ENCODE data around the gene PICALM.

Gene PICALM

GRCh38 chr11:86079421-86079820 lies 10.5 kb upstream of the PICALM start:
- no peak overlapping the region for H3K4me3 ChIP-seq (ENCODE audit: low read depth, low read length)
- no peak for TF ChIP-seq CTCF (IDR thresholded peaks at IDR 0.05; ENCODE audit: low read depth, low read length, missing control alignments)
- no peak for DNase-seq (ENCODE audit: low read depth)

- no peak for TF ChIP-seq CTCF (IDR thresholded peaks at IDR 0.05; ENCODE audit: low read depth, low read length, missing control alignments)
- no peak for DNase-seq (ENCODE audit: low read depth)
- H3K4me3 ChIP-seq (ENCODE audit: low read depth, low read length): no peak overlapping the region
These were observed 5.1 kb upstream of the PICALM start for GRCh38 chr11:86073948-86074347.

- no peak overlapping the region for H3K4me3 ChIP-seq (ENCODE audit: low read depth, low read length)
- DNase-seq (ENCODE audit: low read depth): no peak
- no peak for TF ChIP-seq CTCF (IDR thresholded peaks at IDR 0.05; ENCODE audit: low read depth, low read length, missing control alignments)
These were observed 3.3 kb upstream of the PICALM start for GRCh38 chr11:86072211-86072610.

GRCh38 chr11:86070142-86071056 lies 1.5 kb upstream of the PICALM start:
- TF ChIP-seq CTCF (IDR thresholded peaks at IDR 0.05; ENCODE audit: low read depth, low read length, missing control alignments): no peak
- DNase-seq (ENCODE audit: low read depth): no peak
- peak overlapping the region; percentile 33; the same call in 1 of the 2 replicates for H3K4me3 ChIP-seq (ENCODE audit: low read depth, low read length)

- peak overlapping the region; percentile 33 for H3K4me3 ChIP-seq (ENCODE audit: low read depth, low read length)
- TF ChIP-seq CTCF (IDR thresholded peaks at IDR 0.05; ENCODE audit: low read depth, low read length, missing control alignments): no peak
- no peak for DNase-seq (ENCODE audit: low read depth)
These were observed 671 bp upstream of the PICALM start for GRCh38 chr11:86069408-86070101.

- no peak for DNase-seq (ENCODE audit: low read depth)
- H3K4me3 ChIP-seq (ENCODE audit: low read depth, low read length): peak overlapping the region; percentile 76
- TF ChIP-seq CTCF (IDR thresholded peaks at IDR 0.05; ENCODE audit: low read depth, low read length, missing control alignments): no peak
These were observed 579 bp downstream of the PICALM start for GRCh38 chr11:86068138-86068871.

Measured in GM12864 (cell line).